Esophagus muscularis mucosa (tissue), 4 donors: Measurements from ENCODE around the gene ADAMTS19.

ENCODE experiments used
- EP300 ChIP-seq: sonication (generic); formaldehyde crosslinking; IDR thresholded peaks from one replicate; pipeline ENCODE4 v1.6.1; 2017; ENCODE audit warnings: antibody characterized with exemption
- POLR2A ChIP-seq: fragments of 450-650 bp; IDR thresholded peaks from one replicate; pipeline ENCODE4 v1.6.1; 2017; ENCODE audit warnings: antibody characterized with exemption, moderate library complexity, mild to moderate bottlenecking, low read depth
- POLR2AphosphoS5 ChIP-seq, 2 donors: sonication (generic); formaldehyde crosslinking; IDR thresholded peaks; one replicate each; pipeline ENCODE4 v1.6.1; 2017; ENCODE audit warnings: antibody characterized with exemption in 2 of 2
- TF ChIP-seq, protein P1 (sequence below), 3 experiments: fragments of 200-600 bp in 2 of 3; fragments of 450-650 bp in 1 of 3; sonication (generic) in 2 of 3; IDR thresholded peaks; one replicate each; pipeline ENCODE4 v1.5.1; 2017 to 2019; ENCODE audit warnings: antibody characterized with exemption in 3 of 3, mild to moderate bottlenecking in 2 of 3, moderate library complexity in 1 of 3

DNA sequence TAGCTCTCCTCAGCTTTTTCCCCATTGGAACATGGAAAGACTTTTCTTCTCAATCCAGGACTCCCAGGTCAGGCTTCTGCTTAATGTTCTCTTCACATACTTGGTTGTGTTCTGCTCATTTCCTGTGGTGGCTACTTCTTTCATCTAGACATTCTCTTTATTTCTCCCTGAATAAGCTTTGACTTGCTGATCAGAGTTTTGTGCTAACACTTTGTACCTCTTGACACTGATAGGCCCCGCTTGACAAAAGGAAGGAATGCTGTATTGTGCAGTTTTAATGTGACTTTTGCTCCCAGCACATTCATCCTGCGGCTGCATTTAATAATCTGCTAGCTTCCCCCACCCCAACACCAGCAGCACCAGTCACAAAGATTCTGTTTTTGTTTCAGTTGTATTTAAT, 196.9 kb downstream of the ADAMTS19 start:
- TF ChIP-seq, protein P1, sequence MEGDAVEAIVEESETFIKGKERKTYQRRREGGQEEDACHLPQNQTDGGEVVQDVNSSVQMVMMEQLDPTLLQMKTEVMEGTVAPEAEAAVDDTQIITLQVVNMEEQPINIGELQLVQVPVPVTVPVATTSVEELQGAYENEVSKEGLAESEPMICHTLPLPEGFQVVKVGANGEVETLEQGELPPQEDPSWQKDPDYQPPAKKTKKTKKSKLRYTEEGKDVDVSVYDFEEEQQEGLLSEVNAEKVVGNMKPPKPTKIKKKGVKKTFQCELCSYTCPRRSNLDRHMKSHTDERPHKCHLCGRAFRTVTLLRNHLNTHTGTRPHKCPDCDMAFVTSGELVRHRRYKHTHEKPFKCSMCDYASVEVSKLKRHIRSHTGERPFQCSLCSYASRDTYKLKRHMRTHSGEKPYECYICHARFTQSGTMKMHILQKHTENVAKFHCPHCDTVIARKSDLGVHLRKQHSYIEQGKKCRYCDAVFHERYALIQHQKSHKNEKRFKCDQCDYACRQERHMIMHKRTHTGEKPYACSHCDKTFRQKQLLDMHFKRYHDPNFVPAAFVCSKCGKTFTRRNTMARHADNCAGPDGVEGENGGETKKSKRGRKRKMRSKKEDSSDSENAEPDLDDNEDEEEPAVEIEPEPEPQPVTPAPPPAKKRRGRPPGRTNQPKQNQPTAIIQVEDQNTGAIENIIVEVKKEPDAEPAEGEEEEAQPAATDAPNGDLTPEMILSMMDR (IDR thresholded peaks at IDR 0.05): no peak
- no peak for TF ChIP-seq POLR2A
- TF ChIP-seq POLR2AphosphoS5 (IDR thresholded peaks at IDR 0.05): no peak
- no peak for TF ChIP-seq EP300
